Lower leg skin (tissue), 3 donors: ENCODE data around the gene RLBP1.

Experiments
- CTCF ChIP-seq, 3 donors: fragments of 450-650 bp; IDR thresholded peaks; one replicate each; pipeline ENCODE4 v1.5.1; 2016; ENCODE audit warnings: antibody characterized with exemption in 3 of 3, mild to moderate bottlenecking in 3 of 3, moderate library complexity in 2 of 3
- POLR2A ChIP-seq, 2 donors: fragments of 450-650 bp; IDR thresholded peaks; one replicate each; pipeline ENCODE4 v1.6.1; 2016 to 2017; ENCODE audit warnings: antibody characterized with exemption in 2 of 2, mild to moderate bottlenecking in 1 of 2, moderate library complexity in 1 of 2

- TF ChIP-seq CTCF (IDR thresholded peaks at IDR 0.05) (no peak), POLR2A (IDR thresholded peaks at IDR 0.05) (no peak)
These were observed 44.3 kb downstream of the RLBP1 start for GRCh38 chr15:89177116-89177515.
